Immature natural killer cell (primary cell): ENCODE measurements around the gene ZAR1L. TPM values are rescaled to one million over a fixed set of nuclear protein-coding genes. Genes with fewer than 3 reads are reported as not detected.

ENCODE experiments used
- DNase-seq, 3 donors: peaks; one replicate each; pipeline ENCODE4 v3.0.0; 2022; ENCODE audit warnings: mixed read lengths in 1 of 3
- H3K27ac Mint-ChIP-seq, 6 donors: one replicate each; pipeline ENCODE4 v1.8.0; 2020; ENCODE audit warnings: mixed read lengths in 6 of 6, mild to moderate bottlenecking in 5 of 6, inconsistent platforms in 4 of 6, moderate library complexity in 3 of 6
- H3K27me3 Mint-ChIP-seq, 3 donors: one replicate each; pipeline ENCODE4 v1.8.0; 2020 to 2021; ENCODE audit warnings: low read depth in 3 of 3, mild to moderate bottlenecking in 3 of 3, mixed read lengths in 3 of 3, moderate library complexity in 3 of 3, inconsistent platforms in 1 of 3
- H3K36me3 Mint-ChIP-seq, 3 donors: one replicate each; pipeline ENCODE4 v1.8.0; 2020; ENCODE audit warnings: mixed read lengths in 3 of 3, inconsistent platforms in 2 of 3, mild to moderate bottlenecking in 2 of 3
- H3K4me1 Mint-ChIP-seq, 2 donors: one replicate each; pipeline ENCODE4 v1.8.0; 2020; ENCODE audit warnings: inconsistent platforms in 2 of 2, mild to moderate bottlenecking in 2 of 2, mixed read lengths in 2 of 2, moderate library complexity in 1 of 2
- H3K4me3 Mint-ChIP-seq, 5 donors: one replicate each; pipeline ENCODE4 v1.8.0; 2020; ENCODE audit warnings: mild to moderate bottlenecking in 5 of 5, mixed read lengths in 5 of 5, inconsistent platforms in 3 of 5, moderate library complexity in 3 of 5
- H3K9me3 Mint-ChIP-seq, 6 donors: one replicate each; pipeline ENCODE4 v1.8.0; 2020; ENCODE audit warnings: mild to moderate bottlenecking in 6 of 6, mixed read lengths in 6 of 6, inconsistent platforms in 4 of 6, moderate library complexity in 3 of 6
- polyA plus RNA-seq, 3 donors: library from polyadenylated mRNA; unstranded; fragments of 300-500 nt; fragmentation: Illumina TruSeq; gene quantifications; one replicate each; pipeline ENCODE4 v1.2.3, GENCODE V29; 2021

The ZAR1L gene
- polyA plus RNA-seq, 3 donors from 2014 or later = not detected

DNA sequence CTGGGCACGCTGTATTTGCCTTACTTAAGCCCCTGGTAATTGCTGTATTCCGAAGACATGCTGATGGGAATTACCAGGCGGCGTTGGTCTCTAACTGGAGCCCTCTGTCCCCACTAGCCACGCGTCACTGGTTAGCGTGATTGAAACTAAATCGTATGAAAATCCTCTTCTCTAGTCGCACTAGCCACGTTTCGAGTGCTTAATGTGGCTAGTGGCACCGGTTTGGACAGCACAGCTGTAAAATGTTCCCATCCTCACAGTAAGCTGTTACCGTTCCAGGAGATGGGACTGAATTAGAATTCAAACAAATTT lies 821 bp upstream of the ZAR1L start:
- no peaks in the 10 kb centered on the region for H3K36me3 Mint-ChIP-seq
- H3K27ac Mint-ChIP-seq = peak overlapping the region; percentile 99 to 100 (median 100)
- H3K27me3 Mint-ChIP-seq = peaks cover 11 to 22% (median 13%) of the 10 kb centered on the region in 3 donors
- H3K9me3 Mint-ChIP-seq = no peaks in the 10 kb centered on the region
- peak overlapping the region; percentile 97 to 100 (median 99) for H3K4me3 Mint-ChIP-seq
- peaks cover 16 to 17% of the 10 kb centered on the region in 2 donors for H3K4me1 Mint-ChIP-seq
- no peak for DNase-seq

- Mint-ChIP-seq H3K4me1 (peaks cover 21 to 23% of the 10 kb centered on the region in 2 donors), H3K36me3 (no peaks in the 10 kb centered on the region), H3K9me3 (no peaks in the 10 kb centered on the region), H3K27me3 (peaks cover 11 to 22% (median 13%) of the 10 kb centered on the region in 3 donors), H3K4me3 (peak overlapping the region; percentile 97 to 100 (median 99)), H3K27ac (peak overlapping the region; percentile 99 to 100 (median 100))
- peak; percentile 87 to 91 (median 88) for DNase-seq
These were observed 609 bp downstream of the ZAR1L start for GRCh38 chr13:32314271-32315237.

DNA sequence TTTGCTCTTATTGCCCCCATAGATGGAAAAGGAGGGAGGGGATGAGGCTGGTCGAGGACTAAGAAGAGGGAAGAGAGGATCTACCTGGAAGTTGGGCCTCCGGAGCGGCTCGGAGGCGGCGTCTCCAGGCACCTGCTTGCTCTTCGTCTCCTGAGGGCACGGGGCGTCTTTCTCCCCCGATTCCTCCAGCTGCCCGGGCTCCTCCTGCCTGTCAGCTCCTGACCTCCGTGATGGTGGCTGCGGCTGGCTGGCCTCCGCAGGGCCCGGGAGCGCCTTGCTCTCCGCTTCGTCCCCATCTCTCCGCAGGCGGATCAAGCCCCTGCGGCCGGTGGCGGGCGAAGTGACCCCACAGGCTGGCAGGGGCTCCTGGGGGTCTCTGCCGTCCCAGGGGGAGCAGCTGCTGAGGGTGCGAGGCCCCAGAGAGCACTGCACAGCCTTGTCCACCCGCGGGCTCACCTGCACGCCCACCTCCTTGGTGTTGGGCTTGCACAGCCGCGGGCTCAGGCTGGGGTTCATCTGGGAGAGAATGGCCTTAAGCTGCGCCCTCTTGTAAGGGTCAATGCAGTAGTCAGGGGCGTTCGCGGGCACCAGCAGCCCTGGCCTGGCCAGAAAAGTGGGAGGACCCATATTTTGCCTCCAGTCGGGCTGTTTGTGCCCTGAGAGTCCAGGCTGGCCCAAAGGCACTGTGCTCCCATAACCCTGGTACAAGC lies 3.8 kb downstream of the ZAR1L start:
- Mint-ChIP-seq H3K4me3 (no peak overlapping the region), H3K27me3 (peaks cover 11 to 22% (median 13%) of the 10 kb centered on the region in 3 donors), H3K36me3 (no peaks in the 10 kb centered on the region), H3K27ac (no peak overlapping the region), H3K9me3 (no peaks in the 10 kb centered on the region), H3K4me1 (peaks cover 26 to 29% of the 10 kb centered on the region in 2 donors)
- DNase-seq = no peak

DNA sequence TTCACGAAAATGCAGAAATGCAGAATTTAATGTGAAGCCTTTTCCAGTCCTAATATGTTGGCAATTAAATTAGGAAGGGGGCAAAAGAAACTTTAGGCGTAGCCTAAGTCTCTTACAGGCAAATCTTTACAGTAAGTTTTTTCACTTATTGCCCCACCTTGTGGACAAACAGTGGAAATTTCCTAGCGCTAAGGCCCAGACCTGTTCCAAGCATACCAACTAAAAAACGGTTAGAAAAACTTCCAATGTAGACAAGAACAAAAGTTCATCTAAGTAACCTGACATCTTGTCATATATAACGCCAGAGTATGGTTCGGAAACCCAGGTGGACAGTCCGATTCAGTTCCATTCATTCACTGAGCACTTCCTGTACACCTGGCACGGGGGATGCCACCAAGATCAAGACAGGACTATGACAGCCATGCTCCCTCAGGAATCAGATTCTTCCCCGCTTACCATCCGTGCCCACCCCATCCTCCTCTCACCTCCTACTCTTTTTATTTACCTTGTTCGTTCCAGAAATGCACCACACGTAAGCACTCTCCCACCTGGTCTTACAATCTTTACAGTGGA lies 4.9 kb downstream of the ZAR1L start:
- peak; percentile 40 to 58 (median 52) for DNase-seq
- Mint-ChIP-seq H3K4me3 (peak overlapping the region; percentile 10 to 55 (median 43)), H3K27ac (peak overlapping the region in 1 of 6 donors; percentile 61), H3K4me1 (peaks cover 19 to 26% of the 10 kb centered on the region in 2 donors), H3K36me3 (no peaks in the 10 kb centered on the region), H3K9me3 (no peaks in the 10 kb centered on the region), H3K27me3 (peaks cover 9 to 17% (median 12%) of the 10 kb centered on the region in 3 donors)

DNA sequence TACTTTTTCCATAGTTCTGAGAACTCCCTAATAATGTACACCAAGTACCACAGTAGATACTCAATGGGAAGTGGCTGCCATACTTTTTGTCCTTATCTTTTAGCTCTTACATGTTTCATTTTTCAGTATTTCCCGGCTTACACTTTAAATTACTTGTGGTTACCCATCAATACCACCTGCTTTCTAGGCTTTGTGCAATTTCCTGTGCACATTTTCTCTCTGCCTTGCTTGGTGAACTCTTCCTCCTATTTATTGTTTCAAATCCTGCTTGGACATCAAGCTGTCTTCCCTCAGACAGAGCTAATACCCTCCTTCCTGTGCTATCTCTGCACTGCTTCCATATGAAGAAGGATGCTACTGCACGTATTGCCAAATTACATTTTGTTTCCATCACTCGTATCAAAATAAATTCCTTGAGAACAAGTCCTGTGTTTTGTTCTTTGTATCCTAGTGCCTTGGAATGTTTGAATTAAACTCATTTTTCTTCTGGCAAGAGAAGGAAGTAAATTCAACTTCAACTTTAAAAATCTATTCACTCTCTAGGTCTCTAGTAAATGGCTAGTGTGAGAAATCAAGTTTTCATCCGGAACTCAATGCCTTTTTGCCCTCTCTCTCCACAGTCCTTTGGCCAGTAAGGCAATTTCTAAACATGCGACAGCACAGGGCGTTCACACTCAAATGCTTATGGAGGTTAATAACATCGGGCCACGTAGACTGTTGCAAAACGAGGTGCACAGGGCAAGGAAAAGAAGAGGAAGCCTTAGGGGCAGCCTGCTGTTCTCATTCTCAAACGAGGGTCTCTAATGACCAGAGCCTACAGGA lies 5.6 kb downstream of the ZAR1L start:
- no peak for DNase-seq
- Mint-ChIP-seq H3K27ac (no peak overlapping the region), H3K4me3 (peak overlapping the region; percentile 10 to 55 (median 43)), H3K27me3 (peaks cover 2 to 10% (median 6%) of the 10 kb centered on the region in 3 donors), H3K36me3 (no peaks in the 10 kb centered on the region), H3K4me1 (peaks cover 12 to 19% of the 10 kb centered on the region in 2 donors), H3K9me3 (no peaks in the 10 kb centered on the region)

DNA sequence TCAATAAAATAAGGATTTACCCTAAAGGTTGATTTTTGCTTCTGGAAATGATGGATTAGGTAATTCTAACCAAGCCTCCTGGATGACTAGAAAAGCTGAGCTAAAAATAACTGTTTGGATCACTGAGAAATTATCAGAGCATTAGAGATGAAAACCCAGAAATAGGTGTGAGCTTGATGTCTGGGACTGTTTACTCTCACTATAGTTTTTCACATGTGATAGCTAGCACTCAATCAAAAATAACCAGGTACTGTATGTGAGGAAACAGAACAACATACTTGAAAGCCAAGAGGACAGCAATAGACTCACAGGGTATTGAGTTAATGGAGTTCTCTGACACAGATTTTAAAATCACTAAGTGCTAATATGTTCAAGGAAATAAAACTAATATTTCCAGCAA lies 9.5 kb downstream of the ZAR1L start:
- peaks cover 9 to 13% of the 10 kb centered on the region in 2 donors for H3K4me1 Mint-ChIP-seq
- no peak for DNase-seq
- H3K4me3 Mint-ChIP-seq = no peak overlapping the region
- H3K27ac Mint-ChIP-seq = no peak overlapping the region
- no peaks in the 10 kb centered on the region for H3K36me3 Mint-ChIP-seq
- no peaks in the 10 kb centered on the region for H3K27me3 Mint-ChIP-seq
- no peaks in the 10 kb centered on the region for H3K9me3 Mint-ChIP-seq

DNA sequence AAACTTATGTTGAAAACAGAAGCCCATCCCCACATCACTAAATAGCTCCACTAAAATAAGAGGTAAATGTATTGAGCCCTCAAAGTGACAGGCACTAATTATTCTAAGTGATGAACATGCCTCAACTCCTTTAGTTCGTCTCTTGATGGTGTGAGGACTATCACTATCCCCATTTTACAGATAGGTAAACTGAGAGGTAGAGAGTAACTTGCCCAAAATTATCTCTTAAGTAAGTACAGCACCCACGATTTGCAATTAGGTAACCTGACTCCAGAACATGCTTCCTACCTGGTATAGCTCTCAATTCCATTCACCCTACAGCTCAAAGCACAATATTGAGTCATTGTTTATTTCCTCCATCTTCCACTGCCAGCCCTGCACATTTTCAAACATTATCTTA lies 12.7 kb downstream of the ZAR1L start:
- H3K9me3 Mint-ChIP-seq = no peaks in the 10 kb centered on the region
- peaks cover 0 to 4% (median 3%) of the 10 kb centered on the region in 3 donors for H3K27me3 Mint-ChIP-seq
- no peak overlapping the region for H3K4me3 Mint-ChIP-seq
- no peaks in the 10 kb centered on the region for H3K4me1 Mint-ChIP-seq
- no peak for DNase-seq
- no peak overlapping the region for H3K27ac Mint-ChIP-seq
- peaks cover 0 to 10% (median 4%) of the 10 kb centered on the region in 3 donors for H3K36me3 Mint-ChIP-seq

GRCh38 chr13:32300920-32301319 lies 14.2 kb downstream of the ZAR1L start:
- peaks cover 0 to 10% (median 7%) of the 10 kb centered on the region in 3 donors for H3K36me3 Mint-ChIP-seq
- no peaks in the 10 kb centered on the region for H3K9me3 Mint-ChIP-seq
- no peak overlapping the region for H3K4me3 Mint-ChIP-seq
- peaks cover 0 to 4% (median 3%) of the 10 kb centered on the region in 3 donors for H3K27me3 Mint-ChIP-seq
- no peaks in the 10 kb centered on the region for H3K4me1 Mint-ChIP-seq
- H3K27ac Mint-ChIP-seq = no peak overlapping the region
- DNase-seq = no peak

GRCh38 chr13:32300406-32300805 lies 14.8 kb downstream of the ZAR1L start:
- Mint-ChIP-seq H3K27me3 (peaks cover 0 to 4% (median 3%) of the 10 kb centered on the region in 3 donors), H3K4me3 (no peak overlapping the region), H3K9me3 (no peaks in the 10 kb centered on the region), H3K36me3 (peaks cover 0 to 10% (median 9%) of the 10 kb centered on the region in 3 donors), H3K4me1 (no peaks in the 10 kb centered on the region), H3K27ac (no peak overlapping the region)
- DNase-seq = no peak

DNA sequence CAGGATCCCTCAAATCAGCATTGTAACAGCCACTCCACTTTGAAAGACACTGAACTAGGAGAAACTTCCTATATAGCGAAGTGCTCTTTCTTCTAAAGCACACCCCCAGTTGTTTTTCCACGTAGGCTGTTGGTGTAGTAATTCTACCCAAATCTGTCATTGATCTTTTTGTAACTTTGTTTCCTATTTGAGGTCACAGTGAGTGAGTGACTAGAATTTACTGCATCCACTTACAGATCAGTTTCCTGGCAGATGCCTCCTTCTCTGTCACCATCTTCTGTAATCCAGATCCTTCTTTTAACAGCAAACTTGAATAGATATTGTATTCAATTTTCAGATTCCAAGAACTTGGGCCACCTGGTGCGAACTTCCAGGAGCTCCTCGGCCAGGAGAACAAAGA lies 15.3 kb downstream of the ZAR1L start:
- Mint-ChIP-seq H3K27ac (no peak overlapping the region), H3K27me3 (peaks cover 0 to 4% (median 3%) of the 10 kb centered on the region in 3 donors), H3K4me1 (no peaks in the 10 kb centered on the region), H3K9me3 (no peaks in the 10 kb centered on the region), H3K36me3 (peaks cover 0 to 10% (median 9%) of the 10 kb centered on the region in 3 donors), H3K4me3 (no peak overlapping the region)
- no peak for DNase-seq

DNA sequence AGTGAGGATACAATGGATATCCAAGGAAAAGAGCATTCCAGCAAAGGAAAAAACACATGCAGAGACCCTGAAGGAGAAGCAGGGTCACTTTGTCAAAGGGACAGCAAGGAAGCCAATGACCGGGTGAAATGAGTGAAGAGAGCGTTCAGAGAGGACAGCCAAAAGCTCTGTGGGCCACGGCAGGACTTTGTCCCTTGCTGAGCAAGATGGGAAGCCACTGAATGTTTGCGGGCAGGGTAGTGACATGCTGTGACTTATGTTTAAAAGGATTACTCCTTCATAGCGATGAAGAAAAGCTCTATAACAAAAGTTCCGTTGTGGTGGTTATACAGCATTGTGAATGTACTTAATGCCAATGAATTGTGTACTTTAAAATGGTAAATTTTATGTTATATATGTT lies 16.5 kb downstream of the ZAR1L start:
- Mint-ChIP-seq H3K27me3 (peaks cover 0 to 4% (median 3%) of the 10 kb centered on the region in 3 donors), H3K9me3 (no peaks in the 10 kb centered on the region), H3K27ac (no peak overlapping the region), H3K36me3 (peaks cover 0 to 15% (median 10%) of the 10 kb centered on the region in 3 donors), H3K4me3 (no peak overlapping the region), H3K4me1 (no peaks in the 10 kb centered on the region)
- DNase-seq = no peak

- H3K4me3 Mint-ChIP-seq = no peak overlapping the region
- no peak for DNase-seq
- H3K27me3 Mint-ChIP-seq = peaks cover 0 to 4% (median 3%) of the 10 kb centered on the region in 3 donors
- H3K9me3 Mint-ChIP-seq = no peaks in the 10 kb centered on the region
- no peak overlapping the region for H3K27ac Mint-ChIP-seq
- H3K4me1 Mint-ChIP-seq = no peaks in the 10 kb centered on the region
- peaks cover 0 to 15% (median 10%) of the 10 kb centered on the region in 3 donors for H3K36me3 Mint-ChIP-seq
These were observed 18.0 kb downstream of the ZAR1L start for GRCh38 chr13:32297206-32297605.

DNA sequence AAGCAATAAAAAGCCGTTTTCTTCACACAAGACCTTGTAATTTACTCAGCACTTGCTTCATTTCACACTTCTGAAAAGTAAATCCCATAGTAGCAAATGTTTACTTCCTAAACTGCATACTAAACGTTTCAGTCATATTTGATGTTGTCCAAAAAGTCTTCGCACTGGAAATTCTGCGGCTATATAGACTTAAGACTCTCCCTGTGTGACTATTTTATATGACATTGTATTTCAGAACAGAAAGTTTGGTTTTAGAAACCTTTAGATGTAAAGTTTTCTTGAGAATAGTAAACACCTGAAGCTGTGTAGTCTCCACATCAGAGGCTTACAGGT lies 29.6 kb downstream of the ZAR1L start:
- peaks cover 14 to 21% (median 19%) of the 10 kb centered on the region in 3 donors for H3K36me3 Mint-ChIP-seq
- no peak for DNase-seq
- H3K27ac Mint-ChIP-seq = no peak overlapping the region
- H3K9me3 Mint-ChIP-seq = peaks cover 0 to 2% (median 0%) of the 10 kb centered on the region in 6 donors
- peaks cover 0 to 3% (median 2%) of the 10 kb centered on the region in 3 donors for H3K27me3 Mint-ChIP-seq
- H3K4me1 Mint-ChIP-seq = no peaks in the 10 kb centered on the region
- no peak overlapping the region for H3K4me3 Mint-ChIP-seq
